Glutamatergic neuron (in vitro differentiated cells): ENCODE results near the gene WIPF1. TPM values are rescaled to one million over a fixed set of nuclear protein-coding genes. Genes with fewer than 3 reads are reported as not detected.

Experiments
- DNase-seq: peaks from one replicate; pipeline ENCODE4 v3.0.0; 2022
- H3K27ac Mint-ChIP-seq: one replicate; pipeline ENCODE4 v1.8.0; 2020; ENCODE audit warnings: mild to moderate bottlenecking, mixed read lengths, inconsistent platforms; ENCODE audit not compliant: unreplicated experiment
- H3K27me3 Mint-ChIP-seq: one replicate; pipeline ENCODE4 v1.8.0; 2020; ENCODE audit warnings: mild to moderate bottlenecking, moderate library complexity, mixed read lengths, inconsistent platforms; ENCODE audit not compliant: unreplicated experiment
- H3K36me3 Mint-ChIP-seq: one replicate; pipeline ENCODE4 v1.8.0; 2020; ENCODE audit warnings: mild to moderate bottlenecking, mixed read lengths, inconsistent platforms; ENCODE audit not compliant: unreplicated experiment
- H3K4me1 Mint-ChIP-seq: one replicate; pipeline ENCODE4 v1.8.0; 2020; ENCODE audit warnings: mild to moderate bottlenecking, low read depth, mixed read lengths, inconsistent platforms; ENCODE audit not compliant: unreplicated experiment
- H3K4me3 Mint-ChIP-seq: one replicate; pipeline ENCODE4 v1.8.0; 2020; ENCODE audit warnings: mild to moderate bottlenecking, mixed read lengths, inconsistent platforms; ENCODE audit not compliant: unreplicated experiment
- H3K9me3 Mint-ChIP-seq: one replicate; pipeline ENCODE4 v1.8.0; 2020; ENCODE audit warnings: mild to moderate bottlenecking, moderate library complexity, mixed read lengths, inconsistent platforms; ENCODE audit not compliant: unreplicated experiment
- CTCF ChIP-seq: fragments of 200-600 bp; sonication (generic); IDR thresholded peaks from one replicate; pipeline ENCODE4 v1.5.0; 2021; ENCODE audit not compliant: partially characterized antibody, unreplicated experiment
- total RNA-seq: library from RNA; stranded (reverse); fragmentation: NEBNext Ultra II Directional; extraction: Animal tissue kit (Norgen Biotek cat#: 25700); gene quantifications from one replicate; pipeline ENCODE4 v1.2.1, GENCODE V29; 2021; ENCODE audit not compliant: unreplicated experiment

The WIPF1 gene
- total RNA-seq, 1 donor from 2014 or later = 15.5 TPM

DNA sequence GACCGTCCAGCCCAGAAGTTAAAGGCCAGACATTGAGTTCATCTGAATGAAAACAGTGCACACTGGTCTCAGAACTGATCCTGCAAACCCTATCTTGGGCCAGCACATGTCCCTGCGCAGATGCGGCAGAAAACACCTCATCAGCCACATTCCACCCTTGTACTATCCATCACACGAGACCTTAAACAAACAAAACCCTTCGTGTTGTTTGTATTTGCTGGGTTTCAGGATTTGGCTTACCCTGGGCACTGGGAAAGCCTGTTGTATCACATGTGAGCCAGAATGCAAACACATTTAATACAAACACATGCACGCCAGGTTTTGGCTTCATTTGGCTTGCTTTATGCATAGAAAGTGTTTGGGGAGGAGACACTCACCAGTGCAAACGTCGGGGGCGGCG, 12.5 kb downstream of the WIPF1 start:
- TF ChIP-seq CTCF = no peak
- Mint-ChIP-seq H3K4me3 (no peak overlapping the region), H3K36me3 (no peaks in the 10 kb centered on the region), H3K9me3 (peaks cover 2% of the 10 kb centered on the region), H3K27me3 (peaks cover 5% of the 10 kb centered on the region), H3K27ac (no peak overlapping the region), H3K4me1 (peaks cover 3% of the 10 kb centered on the region)
- no peak for DNase-seq

- no peak for DNase-seq
- H3K9me3 Mint-ChIP-seq = peaks cover 2% of the 10 kb centered on the region
- H3K36me3 Mint-ChIP-seq = no peaks in the 10 kb centered on the region
- H3K4me1 Mint-ChIP-seq = peaks cover 3% of the 10 kb centered on the region
- no peak overlapping the region for H3K27ac Mint-ChIP-seq
- TF ChIP-seq CTCF = no peak
- no peak overlapping the region for H3K4me3 Mint-ChIP-seq
- H3K27me3 Mint-ChIP-seq = peaks cover 4% of the 10 kb centered on the region
Observed at GRCh38 chr2:174581491-174581890, 16.1 kb downstream of the WIPF1 start.

DNA sequence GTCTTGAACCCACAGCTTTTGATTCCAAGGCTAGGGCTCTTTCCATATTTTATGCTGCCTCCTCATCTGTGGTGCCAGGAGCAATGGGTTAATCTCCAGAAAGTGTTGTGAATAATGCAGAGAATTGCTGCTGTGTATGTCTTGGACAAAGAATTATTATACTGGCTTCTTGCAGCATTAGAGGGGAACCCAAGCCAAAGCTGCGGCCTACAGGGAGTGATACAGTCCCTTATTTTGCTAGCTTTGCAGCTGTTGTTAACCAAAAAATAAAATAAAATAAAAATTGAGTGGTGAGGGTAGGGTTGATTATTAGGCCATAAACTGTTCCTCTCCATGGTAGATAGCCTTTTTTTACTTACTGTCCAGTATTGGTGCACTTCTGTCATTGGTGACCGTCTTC, 16.7 kb downstream of the WIPF1 start:
- peaks cover 1% of the 10 kb centered on the region for H3K4me1 Mint-ChIP-seq
- no peak overlapping the region for H3K27ac Mint-ChIP-seq
- no peak overlapping the region for H3K4me3 Mint-ChIP-seq
- no peak for DNase-seq
- peaks cover 2% of the 10 kb centered on the region for H3K9me3 Mint-ChIP-seq
- no peaks in the 10 kb centered on the region for H3K36me3 Mint-ChIP-seq
- TF ChIP-seq CTCF = no peak
- H3K27me3 Mint-ChIP-seq = peaks cover 3% of the 10 kb centered on the region

GRCh38 chr2:174577967-174578589, 19.5 kb downstream of the WIPF1 start:
- Mint-ChIP-seq H3K4me3 (no peak overlapping the region), H3K36me3 (peaks cover 5% of the 10 kb centered on the region), H3K27me3 (no peaks in the 10 kb centered on the region), H3K4me1 (peaks cover 2% of the 10 kb centered on the region), H3K9me3 (no peaks in the 10 kb centered on the region), H3K27ac (no peak overlapping the region)
- DNase-seq = no peak
- TF ChIP-seq CTCF = no peak

- H3K27me3 Mint-ChIP-seq = no peaks in the 10 kb centered on the region
- DNase-seq = no peak
- no peak for TF ChIP-seq CTCF
- no peaks in the 10 kb centered on the region for H3K9me3 Mint-ChIP-seq
- H3K27ac Mint-ChIP-seq = no peak overlapping the region
- peaks cover 2% of the 10 kb centered on the region for H3K4me1 Mint-ChIP-seq
- H3K36me3 Mint-ChIP-seq = peaks cover 9% of the 10 kb centered on the region
- no peak overlapping the region for H3K4me3 Mint-ChIP-seq
Observed at GRCh38 chr2:174575124-174575776, 22.4 kb downstream of the WIPF1 start.
